DMS53 treated with DMSO at 0.1 percent for 48 hours (cell line): ENCODE data around the gene CMTM4.
A peak's percentile ranks its signal among the peaks of the same experiment; 100 is the strongest.
"Not testable (repeated sequence)": the region's sequence is repeated elsewhere in the genome, so short reads cannot be mapped to it uniquely, and the experiment has no call there.

ENCODE experiments used
- DNase-seq: peaks from one replicate; lab custom pipeline; 2025; ENCODE audit not compliant: unreplicated experiment; lab: John Stamatoyannopoulos, UW

Gene CMTM4

GRCh38 chr16:66617728-66618127 lies 78.8 kb downstream of the CMTM4 start:
- DNase-seq: no peak

- DNase-seq: no peak
These were observed 79.5 kb downstream of the CMTM4 start for GRCh38 chr16:66617010-66617434.

- no peak for DNase-seq
These were observed 80.0 kb downstream of the CMTM4 start for GRCh38 chr16:66616592-66616991.

- DNase-seq: no peak
These were observed 80.4 kb downstream of the CMTM4 start for GRCh38 chr16:66616169-66616568.

GRCh38 chr16:66614161-66614802 lies 82.3 kb downstream of the CMTM4 start:
- DNase-seq: no peak

- no peak for DNase-seq
These were observed 84.1 kb downstream of the CMTM4 start for GRCh38 chr16:66612422-66612821.

- DNase-seq: not testable (repeated sequence)
These were observed 84.6 kb downstream of the CMTM4 start for GRCh38 chr16:66611911-66612310.

GRCh38 chr16:66610111-66610820 lies 86.3 kb downstream of the CMTM4 start:
- DNase-seq: no peak

- DNase-seq: no peak
These were observed 87.4 kb downstream of the CMTM4 start for GRCh38 chr16:66609139-66609510.

- peak; percentile 42 for DNase-seq
These were observed 88.1 kb downstream of the CMTM4 start for GRCh38 chr16:66608241-66609138.

GRCh38 chr16:66605979-66606751 lies 90.4 kb downstream of the CMTM4 start:
- no peak for DNase-seq

- no peak for DNase-seq
These were observed 91.2 kb downstream of the CMTM4 start for GRCh38 chr16:66605177-66605978.

- DNase-seq: no peak
These were observed 92.0 kb downstream of the CMTM4 start, which contains the start of gene CMTM3 for GRCh38 chr16:66604376-66605176. TSS of gene CMTM3 (plus strand) at chr16:66604704. CDS start at chr16:66604806, 102 bp downstream.

- DNase-seq: no peak
These were observed 92.8 kb downstream of the CMTM4 start for GRCh38 chr16:66603537-66604375.

- DNase-seq: no peak
These were observed 95.1 kb downstream of the CMTM4 start for GRCh38 chr16:66601471-66601870.

GRCh38 chr16:66600477-66600876 lies 96.1 kb downstream of the CMTM4 start:
- DNase-seq: no peak

- no peak for DNase-seq
These were observed 96.8 kb downstream of the CMTM4 start for GRCh38 chr16:66599726-66600125.

- DNase-seq: no peak
These were observed 98.4 kb downstream of the CMTM4 start for GRCh38 chr16:66598111-66598510.
